Vagina (tissue), 2 donors: ENCODE data around the gene KCTD17.

Experiments
- CTCF ChIP-seq, 3 experiments: fragments of 450-650 bp in 2 of 3; fragments of 200-600 bp in 1 of 3; sonication (generic) in 1 of 3; IDR thresholded peaks; one replicate each; pipeline ENCODE4 v1.5.1; 2017 to 2019; ENCODE audit warnings: antibody characterized with exemption in 3 of 3, mild to moderate bottlenecking in 2 of 3, moderate library complexity in 2 of 3
- POLR2AphosphoS5 ChIP-seq, 2 donors: sonication (generic); formaldehyde crosslinking; IDR thresholded peaks; one replicate each; pipeline ENCODE4 v1.9.0; 2017; ENCODE audit warnings: antibody characterized with exemption in 2 of 2, mild to moderate bottlenecking in 2 of 2, low read depth in 1 of 2; ENCODE audit not compliant: insufficient read depth in 1 of 2

- TF ChIP-seq CTCF (IDR thresholded peaks at IDR 0.05) = no peak
- no peak for TF ChIP-seq POLR2AphosphoS5 (IDR thresholded peaks at IDR 0.05; ENCODE audit: insufficient read depth in 1 of 2, low read depth in 1 of 2)
These were observed 13.9 kb upstream of the KCTD17 start for GRCh38 chr22:37037669-37038068.
